Heart left ventricle (tissue), 16 donors: ENCODE results near the gene REM2. TPM values are rescaled to one million over a fixed set of nuclear protein-coding genes. Genes with fewer than 3 reads are reported as not detected.
"Not testable (repeated sequence)": the region's sequence is repeated elsewhere in the genome, so short reads cannot be mapped to it uniquely, and the experiment has no call there.

ENCODE experiments used
- ATAC-seq, 4 donors: fragments of 200-7000 bp; cut with Tn5 transposase; one replicate each; pipeline ENCODE4 v1.9.1; 2020 to 2022; ENCODE audit warnings: moderate library complexity in 4 of 4, mild to moderate bottlenecking in 3 of 4, moderate number of reproducible peaks in 1 of 4
- DNase-seq, 5 donors: peaks; one replicate each; pipeline ENCODE4 v3.0.0-alpha.2; 2020
- H3K27ac ChIP-seq, 12 donors: fragments of 200-600 bp; sonication (generic) in 4 of 12; one replicate each; pipeline versions ENCODE4 v1.5.0 to v1.8.0; 2016 to 2022; ENCODE audit warnings: mild to moderate bottlenecking in 2 of 12
- H3K27me3 ChIP-seq, 9 donors: fragments of 200-600 bp; sonication (generic) in 2 of 9; one replicate each; pipeline versions ENCODE4 v1.5.1 to v1.8.0; 2016 to 2022; ENCODE audit warnings: mild to moderate bottlenecking in 3 of 9
- H3K36me3 ChIP-seq, 9 donors: fragments of 200-600 bp; sonication (generic) in 2 of 9; one replicate each; pipeline versions ENCODE4 v1.5.0 to v1.8.0; 2018 to 2022; ENCODE audit warnings: mild to moderate bottlenecking in 2 of 9
- H3K4me1 ChIP-seq, 12 donors: fragments of 200-600 bp; sonication (generic) in 4 of 12; one replicate each; pipeline versions ENCODE4 v1.5.0 to v1.8.0; 2016 to 2022; ENCODE audit warnings: mild to moderate bottlenecking in 3 of 12
- H3K4me3 ChIP-seq, 12 donors: fragments of 200-600 bp; sonication (generic) in 4 of 12; one replicate each; pipeline versions ENCODE4 v1.5.0 to v1.8.0; 2017 to 2022; ENCODE audit warnings: mild to moderate bottlenecking in 9 of 12, moderate library complexity in 4 of 12
- H3K9me3 ChIP-seq, 12 donors: fragments of 200-600 bp; sonication (generic) in 4 of 12; one replicate each; pipeline versions ENCODE4 v1.5.0 to v1.8.0; 2016 to 2022; ENCODE audit warnings: mild to moderate bottlenecking in 1 of 12
- POLR2A ChIP-seq, 2 donors: fragments of 450-650 bp; IDR thresholded peaks; one replicate each; pipeline ENCODE4 v1.6.1; 2017; ENCODE audit warnings: antibody characterized with exemption in 2 of 2, mild to moderate bottlenecking in 2 of 2, moderate library complexity in 2 of 2
- WGBS, 4 donors: extraction: QIAGEN DNeasy Blood & Tissue Kit in 2 of 4; methylation state at CpG; one replicate each; pipeline versions ENCODE4 v1.1.5 to v1.1.7; 2013 to 2018; 5-methylcytosine and 5-hydroxymethylcytosine counted together
- intact Hi-C, 10 donors: fragments of 100-400 bp; cut with DNase I; formaldehyde crosslinking; loops; one replicate each; pipeline versions ENCODE4 v1.11.1 to v1.14.2; 2022
- polyA plus RNA-seq, 2 donors: library from polyadenylated mRNA; stranded (reverse); fragments of 200-250 nt; gene quantifications; one replicate each; pipeline ENCODE4 v1.2.3, GENCODE V29; 2013
- total RNA-seq, 9 donors: library from RNA; depleted of rRNA in 2 of 9; stranded (reverse); fragments of >200 nt in 2 of 9; fragmentation: NEBNext Ultra II Directional in 3 of 9; extraction: Animal tissue kit (Norgen Biotek cat#: 25700) in 3 of 9; gene quantifications; one replicate each; pipeline versions ENCODE4 v1.1.0 to v1.2.4, GENCODE V29; 2016 to 2023
- TF ChIP-seq, protein P1 (sequence below), 12 donors: fragments of 200-600 bp; sonication (generic) in 4 of 12; IDR thresholded peaks; one replicate each; pipeline versions ENCODE4 v1.5.0 to v1.8.0; 2018 to 2022; ENCODE audit warnings: antibody characterized with exemption in 12 of 12, mild to moderate bottlenecking in 5 of 12
- donor health status: ischemic (EF 13 %, LVEDD 7.1; RV severe dilation, severe dysfunction).
- donor health status: healthy with polysubstance abuse.
- donor health status: DM: no; HTN: yes; CAD: no.
- donor health status: DM: no; HTN: no; CAD: no.
- donor health status: ischemic (EF 25% LVEDD 6.9; RV normal size, moderate dysfunction).
- donor health status: ischemic (EF 25% LVEDD 5.7; RV mildly dilated, moderate dysfunction).
- donor health status: healthy.
- donor health status: DM: yes; HTN: yes; CAD: no.
- donor health status: ischemic (EF 35%, LVEDD 5.7; RV mildly dilated, moderate dysfunction).
- donor health status: nonischemic (EF 11% LVEDD 7.7; RV severe dilation, severe dysfunction).
- donor health status: DM: yes; HTN: yes; CAD: no.
- donor health status: PGD.
- donor health status: ischemic (EF 29% LVEDD 5.4; RV normal size, mild dysfunction).
- donor health status: nonischemic (EF 23%, LVEDD 6.1; RV moderate dilation, normal function).

REM2 gene
- total and polyA plus RNA-seq, 11 donors = 0.06 to 0.21 TPM; not detected in 9

GRCh38 chr14:22848351-22849164, 34.5 kb upstream of the REM2 start:
- Histone ChIP-seq H3K27me3 (no peaks in the 10 kb centered on the region), H3K36me3 (peaks cover 0 to 36% (median 29%) of the 10 kb centered on the region in 9 donors), H3K9me3 (no peaks in the 10 kb centered on the region), H3K4me1 (peaks cover 3 to 79% (median 62%) of the 10 kb centered on the region in 12 donors), H3K4me3 (peak overlapping the region in 4 of 12 donors; percentile 1 to 28 (median 18)), H3K27ac (peak overlapping the region; percentile 62 to 91 (median 84))
- DNase-seq (peak; percentile 71 to 84 (median 77)), ATAC-seq (peak; percentile 19 to 53 (median 50))
- intact Hi-C loops = no loop called here
- 6 to 12% (median 9%) methylated on average over 11 to 12 of the region's 12 CpGs for WGBS, 4 donors
- TF ChIP-seq, protein P1, sequence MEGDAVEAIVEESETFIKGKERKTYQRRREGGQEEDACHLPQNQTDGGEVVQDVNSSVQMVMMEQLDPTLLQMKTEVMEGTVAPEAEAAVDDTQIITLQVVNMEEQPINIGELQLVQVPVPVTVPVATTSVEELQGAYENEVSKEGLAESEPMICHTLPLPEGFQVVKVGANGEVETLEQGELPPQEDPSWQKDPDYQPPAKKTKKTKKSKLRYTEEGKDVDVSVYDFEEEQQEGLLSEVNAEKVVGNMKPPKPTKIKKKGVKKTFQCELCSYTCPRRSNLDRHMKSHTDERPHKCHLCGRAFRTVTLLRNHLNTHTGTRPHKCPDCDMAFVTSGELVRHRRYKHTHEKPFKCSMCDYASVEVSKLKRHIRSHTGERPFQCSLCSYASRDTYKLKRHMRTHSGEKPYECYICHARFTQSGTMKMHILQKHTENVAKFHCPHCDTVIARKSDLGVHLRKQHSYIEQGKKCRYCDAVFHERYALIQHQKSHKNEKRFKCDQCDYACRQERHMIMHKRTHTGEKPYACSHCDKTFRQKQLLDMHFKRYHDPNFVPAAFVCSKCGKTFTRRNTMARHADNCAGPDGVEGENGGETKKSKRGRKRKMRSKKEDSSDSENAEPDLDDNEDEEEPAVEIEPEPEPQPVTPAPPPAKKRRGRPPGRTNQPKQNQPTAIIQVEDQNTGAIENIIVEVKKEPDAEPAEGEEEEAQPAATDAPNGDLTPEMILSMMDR (IDR thresholded peaks at IDR 0.05) = no peak
- no peak for TF ChIP-seq POLR2A (IDR thresholded peaks at IDR 0.05)

- Histone ChIP-seq H3K36me3 (peaks cover 0 to 29% (median 22%) of the 10 kb centered on the region in 9 donors), H3K27me3 (no peaks in the 10 kb centered on the region), H3K9me3 (no peaks in the 10 kb centered on the region), H3K4me3 (peak overlapping the region in 2 of 12 donors; percentile 4 to 20), H3K27ac (peak overlapping the region; percentile 62 to 91 (median 84)), H3K4me1 (peaks cover 3 to 80% (median 62%) of the 10 kb centered on the region in 12 donors)
- WGBS, 4 donors = 49 to 59% (median 58%) methylated on average over 19 of the region's 19 CpGs
- DNase-seq (peak; percentile 54 to 87 (median 66)), ATAC-seq (peak in 3 of 4 donors; percentile 1 to 19 (median 10))
- intact Hi-C loops = no loop called here
- TF ChIP-seq, protein P1 (IDR thresholded peaks at IDR 0.05) = no peak
- TF ChIP-seq POLR2A (IDR thresholded peaks at IDR 0.05) = no peak
These were observed 33.7 kb upstream of the REM2 start for GRCh38 chr14:22849212-22849819.

GRCh38 chr14:22850944-22851764, 31.9 kb upstream of the REM2 start:
- intact Hi-C loops = loop anchor here (2.0 to 10.0 kb wide), 12 partner anchors 22 to 466 kb away; partner anchors contain the start of gene MRPL52 (in 1 of the 10)
- Histone ChIP-seq H3K4me3 (peak overlapping the region in 1 of 12 donors; percentile 20), H3K4me1 (peaks cover 3 to 69% (median 60%) of the 10 kb centered on the region in 12 donors), H3K27me3 (no peaks in the 10 kb centered on the region), H3K9me3 (no peaks in the 10 kb centered on the region), H3K36me3 (peaks cover 0 to 10% (median 3%) of the 10 kb centered on the region in 9 donors), H3K27ac (peak overlapping the region; percentile 20 to 91 (median 84))
- no peak for TF ChIP-seq POLR2A (IDR thresholded peaks at IDR 0.05)
- TF ChIP-seq, protein P1 (IDR thresholded peaks at IDR 0.05) = no peak
- DNase-seq = peak; percentile 90 to 96 (median 91)
- ATAC-seq = peak; percentile 84 to 91 (median 90)
- 37 to 53% (median 45%) methylated on average over 7 to 9 of the region's 9 CpGs for WGBS, 4 donors

- H3K36me3 ChIP-seq, DNase-seq, H3K9me3 ChIP-seq, H3K27me3 ChIP-seq, H3K4me3 ChIP-seq, ATAC-seq: not testable (repeated sequence)
- intact Hi-C loops = loop anchor here (2.0 to 10.0 kb wide), 14 partner anchors 15 to 467 kb away; partner anchors contain the start of gene MMP14 (in 2 of the 10)
- Histone ChIP-seq H3K4me1 (peaks cover 3 to 60% (median 53%) of the 10 kb centered on the region in 12 donors), H3K27ac (peak overlapping the region in 4 of 12 donors; percentile 83 to 91 (median 84))
- 83 to 86% (median 85%) methylated on average over 10 to 12 of the region's 12 CpGs for WGBS, 4 donors
These were observed 30.8 kb upstream of the REM2 start for GRCh38 chr14:22852178-22852577.
